ENCODE data around the gene TGFBR2.
"Not testable (repeated sequence)": the region's sequence is repeated elsewhere in the genome, so short reads cannot be mapped to it uniquely, and the experiment has no call there.

The TGFBR2 gene

DNA sequence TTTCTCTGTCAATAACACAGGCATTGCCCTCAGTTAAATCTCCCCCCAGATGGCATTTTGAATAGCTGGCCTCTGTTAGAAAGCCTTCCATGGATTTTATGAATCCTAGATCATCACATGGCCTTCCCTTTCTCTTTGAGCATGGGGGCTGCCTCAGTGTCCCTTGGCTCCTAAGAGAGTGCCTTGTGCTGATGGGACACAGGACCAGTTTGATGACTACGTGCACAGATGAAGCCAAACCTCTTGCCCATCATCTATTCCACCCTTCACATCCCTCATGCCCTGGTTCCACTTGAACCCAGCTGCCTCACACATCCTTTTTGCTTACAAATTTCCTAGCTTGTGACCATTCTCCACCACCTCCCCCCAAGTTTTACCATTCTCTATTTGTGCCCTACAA, 12.9 kb downstream of the TGFBR2 start:
- DNase-seq, result no peak

DNA sequence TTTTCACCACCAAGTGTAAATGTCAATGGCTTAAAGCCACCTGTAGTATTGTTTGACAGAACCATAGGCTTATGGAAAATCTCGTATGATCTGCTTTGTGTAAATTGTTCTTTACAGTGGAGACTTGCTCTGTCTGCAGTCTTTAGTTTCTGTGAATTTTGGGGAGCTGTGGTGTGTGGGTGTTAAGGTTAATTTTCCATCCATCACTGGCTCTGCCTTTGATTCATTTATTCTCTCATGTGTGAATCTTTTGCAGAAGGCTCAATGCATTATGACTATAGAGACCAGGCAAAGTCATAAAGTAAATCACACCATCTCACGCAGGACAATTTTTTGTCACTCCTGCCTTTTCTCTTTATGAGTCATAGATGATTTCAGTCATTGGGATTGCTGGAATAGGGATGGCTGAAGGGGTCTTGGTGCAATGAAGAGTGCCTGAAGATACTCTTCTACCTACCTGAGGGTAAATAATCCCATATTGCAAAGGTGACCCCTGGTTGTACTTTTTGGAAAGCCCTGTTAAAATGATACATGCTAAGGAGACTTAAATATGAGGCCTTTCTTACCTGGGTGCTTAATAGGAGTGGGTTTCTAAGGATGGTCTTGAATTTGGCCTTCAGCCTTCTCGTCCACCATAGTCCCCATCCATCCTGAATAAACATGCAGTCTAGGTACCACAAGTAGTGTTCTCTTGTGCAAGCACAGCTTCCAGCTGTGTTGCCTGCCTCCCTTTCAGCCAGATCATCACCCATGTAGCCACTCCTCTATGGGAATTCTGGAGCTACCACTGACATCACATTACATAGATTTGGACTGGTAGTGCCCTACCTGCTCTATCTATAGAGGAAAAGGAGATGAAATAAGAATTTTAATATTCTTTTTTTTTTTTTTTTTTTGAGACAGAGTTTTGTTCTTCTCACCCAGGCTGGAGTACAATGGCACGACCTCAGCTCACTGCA, 14.3 kb downstream of the TGFBR2 start:
- no peak for DNase-seq

DNA sequence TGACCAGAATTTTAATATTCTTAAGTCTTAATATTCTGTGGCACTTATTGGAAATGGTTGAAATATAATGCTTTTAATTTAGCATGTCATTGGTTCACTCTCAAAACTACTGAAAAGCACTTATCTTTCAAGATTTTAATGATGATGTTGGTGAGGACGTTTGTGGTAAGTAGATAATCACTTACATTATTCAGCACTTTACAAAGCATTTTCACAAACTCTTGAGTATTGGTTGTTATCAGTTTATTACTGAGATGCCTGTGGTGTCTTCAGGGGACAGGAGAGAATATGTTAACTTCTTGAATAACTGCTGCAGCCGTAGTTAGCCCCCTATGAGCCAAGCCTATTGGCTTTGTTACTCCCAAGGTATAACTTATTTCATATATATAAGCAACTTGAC, 15.2 kb downstream of the TGFBR2 start:
- DNase-seq, result no peak

- no peak for DNase-seq
Measured at GRCh38 chr3:30622047-30622545, 15.7 kb downstream of the TGFBR2 start.

DNA sequence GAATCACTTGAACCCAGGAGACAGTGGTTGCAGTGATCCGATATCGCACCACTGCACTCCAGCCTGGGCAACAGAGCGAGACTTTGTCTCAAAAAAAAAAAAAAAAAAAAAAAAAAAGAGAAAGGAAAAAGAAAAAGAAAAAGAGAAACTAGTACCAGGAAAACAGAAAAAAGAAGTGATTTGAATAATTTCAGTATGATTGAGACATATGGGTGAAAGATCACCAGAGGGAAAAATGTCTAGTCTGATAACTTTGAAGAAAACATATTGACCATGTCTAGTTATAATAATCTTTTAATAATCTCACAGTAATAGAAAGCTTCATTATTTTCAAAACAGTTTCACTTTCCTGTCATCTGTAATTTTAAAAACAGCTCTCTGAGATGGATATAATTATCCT, 16.4 kb downstream of the TGFBR2 start:
- DNase-seq, result no peak

- DNase-seq, result no peak
Measured at GRCh38 chr3:30623351-30623750, 16.9 kb downstream of the TGFBR2 start.

- DNase-seq, result not testable (repeated sequence)
Measured at GRCh38 chr3:30624480-30624879, 18.1 kb downstream of the TGFBR2 start.

DNA sequence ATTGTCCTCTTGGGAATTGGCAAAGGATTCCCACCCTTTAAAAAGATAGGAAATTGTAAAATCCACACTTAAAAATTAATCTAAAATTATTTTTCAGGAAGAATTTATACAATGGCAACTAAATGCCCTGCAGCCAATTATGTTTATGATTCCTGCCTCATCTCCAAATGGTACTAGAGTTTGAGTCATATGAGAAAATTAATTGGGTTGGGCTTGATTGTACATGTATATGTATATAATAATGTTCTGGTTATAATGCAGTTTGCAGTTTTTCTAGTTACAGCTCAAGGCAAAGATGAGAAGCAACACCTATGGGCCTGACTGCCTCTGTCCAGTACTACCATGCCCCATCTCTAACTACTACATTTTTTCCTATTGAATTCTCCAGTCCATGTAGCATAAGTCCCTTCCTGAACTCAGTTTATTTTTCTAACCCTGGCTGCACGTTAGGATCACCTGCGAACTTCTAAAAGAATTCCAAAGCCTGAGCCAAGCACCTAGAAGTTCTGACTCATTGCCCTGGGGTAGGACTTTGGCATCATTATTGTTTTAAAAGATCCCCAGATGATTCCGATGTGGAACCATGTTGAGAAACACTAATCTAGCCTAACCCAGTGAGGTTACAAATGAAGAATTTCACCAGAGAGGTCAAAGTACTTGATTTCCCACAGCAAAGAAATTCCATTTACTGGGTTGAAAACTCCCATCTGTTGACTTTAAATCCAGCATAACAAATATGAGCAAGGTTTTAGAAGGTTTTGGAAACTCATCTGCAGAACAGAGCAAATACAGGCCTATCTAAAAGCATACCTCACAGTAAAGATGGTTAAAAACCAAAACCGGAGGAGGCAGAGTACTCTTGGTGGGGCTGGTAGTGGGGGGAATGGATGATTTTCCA, 19.4 kb downstream of the TGFBR2 start:
- no peak for DNase-seq

GRCh38 chr3:30626443-30627180, 20.2 kb downstream of the TGFBR2 start:
- no peak for DNase-seq

DNA sequence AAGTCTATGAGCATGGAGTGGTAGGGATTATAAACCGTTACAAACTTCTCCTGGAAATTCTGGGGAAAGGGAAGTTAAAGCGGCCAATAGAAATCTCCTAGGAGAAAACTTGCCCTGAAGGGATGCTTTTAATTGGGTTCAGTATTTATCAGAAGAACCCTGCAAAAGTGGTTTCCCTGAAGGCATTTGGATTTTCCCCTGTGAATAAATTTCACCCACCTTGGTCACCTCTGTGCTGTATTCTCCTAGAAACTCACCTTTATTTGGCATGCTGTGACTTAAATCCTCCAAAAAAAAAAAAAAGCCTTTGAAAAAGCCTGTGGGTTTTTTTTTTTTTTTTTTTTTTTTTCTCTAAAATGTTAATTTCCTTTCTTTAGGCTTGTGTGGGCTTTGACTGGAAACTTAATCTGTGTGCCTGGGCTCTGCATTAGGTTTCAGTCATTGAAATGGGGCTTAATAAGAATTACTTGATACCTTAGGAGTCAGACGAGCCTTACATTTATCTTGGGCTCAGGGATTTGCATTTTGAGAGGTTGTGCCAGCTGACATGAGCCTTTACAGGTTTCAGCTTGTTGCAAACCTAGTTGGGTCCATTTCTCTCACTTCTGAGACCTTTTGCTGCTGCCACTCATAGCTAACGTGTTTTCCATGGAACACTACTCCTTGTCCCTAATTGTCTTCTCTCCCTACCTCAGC, 22.0 kb downstream of the TGFBR2 start:
- DNase-seq, result no peak

DNA sequence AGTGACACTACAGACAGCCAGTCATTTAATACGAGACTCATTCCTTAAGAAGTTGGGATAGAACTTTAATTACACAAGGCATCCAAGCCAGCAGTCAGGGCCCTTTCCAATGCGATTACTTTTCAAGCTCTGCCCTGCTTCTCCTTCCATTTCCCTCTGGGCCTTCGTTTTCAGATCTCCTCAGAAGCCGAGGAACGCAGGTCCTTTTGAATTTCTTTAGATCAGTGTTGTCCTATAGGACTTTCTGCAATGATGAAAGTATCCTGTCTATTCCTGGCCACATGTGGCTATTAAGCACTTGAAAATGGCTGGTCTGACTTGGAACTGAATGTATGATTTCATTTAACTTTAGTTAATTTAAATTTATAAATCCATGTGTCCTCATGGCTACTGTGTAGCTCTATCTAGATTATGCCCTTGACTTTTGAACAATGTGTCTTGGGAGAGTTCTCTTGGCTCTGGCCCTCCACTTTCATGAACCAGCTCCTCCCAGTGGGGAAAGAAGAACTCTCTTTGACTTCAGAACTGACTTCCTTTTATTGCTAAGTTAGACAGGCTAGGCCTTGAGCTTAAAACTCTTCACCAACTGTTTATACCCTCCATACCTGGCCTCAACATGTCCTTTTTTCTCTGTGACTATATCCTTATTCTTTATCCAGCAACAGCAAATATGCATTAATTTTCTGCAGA, 22.6 kb downstream of the TGFBR2 start:
- DNase-seq, result peak in 1 of 58 donors; percentile 28

DNA sequence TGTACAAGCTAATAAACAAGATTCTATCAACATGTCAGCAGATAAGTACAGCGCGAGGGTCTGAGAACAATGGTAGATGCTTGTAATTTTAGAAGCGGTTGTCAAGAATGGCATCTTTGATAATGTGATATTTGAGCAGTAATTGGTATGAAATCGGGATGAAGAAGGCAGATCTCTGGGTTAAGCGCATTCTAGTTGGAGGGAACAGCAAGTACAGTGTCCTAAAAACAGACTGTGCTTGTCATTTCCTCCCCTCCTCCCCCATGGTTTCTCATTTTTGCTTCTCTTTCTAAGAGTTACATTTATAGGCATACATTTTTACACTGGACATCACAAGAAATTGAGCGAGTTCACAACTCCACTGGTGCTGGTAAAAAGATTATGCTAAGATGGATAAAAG, 23.3 kb downstream of the TGFBR2 start:
- DNase-seq, result no peak

DNA sequence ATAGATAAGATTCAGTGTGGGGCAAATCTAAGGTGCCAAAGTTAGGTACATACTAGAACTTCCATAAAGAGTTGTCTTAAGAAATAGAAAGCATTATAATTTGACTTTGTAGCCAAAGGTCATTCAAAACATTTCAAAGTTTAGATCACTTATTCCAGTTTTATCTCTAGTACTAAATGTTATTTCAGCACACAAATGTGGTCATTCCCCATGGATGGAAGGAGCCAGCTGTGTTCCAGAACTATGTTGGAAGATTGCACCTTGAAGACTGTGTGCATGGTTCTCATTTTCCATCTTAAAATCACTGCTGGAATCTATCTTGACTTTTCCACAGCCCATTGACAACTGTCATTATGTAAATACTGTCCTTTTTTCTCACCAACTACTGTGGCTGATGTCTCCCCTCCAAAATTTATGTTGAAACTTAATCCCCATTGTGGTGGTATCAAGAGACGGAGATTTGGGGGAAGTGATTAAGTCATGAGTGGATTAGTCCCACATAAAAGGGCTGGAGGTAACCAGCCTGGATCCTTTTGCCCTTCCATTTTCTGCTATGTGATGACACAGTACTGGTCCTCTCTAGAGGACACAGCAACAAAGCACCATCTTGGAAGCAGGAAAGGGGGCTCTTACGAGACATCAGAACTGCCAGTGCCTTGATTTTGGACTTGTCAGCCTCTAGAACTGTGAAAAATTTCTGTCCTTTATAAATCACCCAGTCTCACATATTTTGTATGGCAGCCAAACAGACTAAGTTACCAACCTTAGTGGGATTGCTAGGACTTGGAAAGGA, 24.0 kb downstream of the TGFBR2 start:
- no peak for DNase-seq

DNA sequence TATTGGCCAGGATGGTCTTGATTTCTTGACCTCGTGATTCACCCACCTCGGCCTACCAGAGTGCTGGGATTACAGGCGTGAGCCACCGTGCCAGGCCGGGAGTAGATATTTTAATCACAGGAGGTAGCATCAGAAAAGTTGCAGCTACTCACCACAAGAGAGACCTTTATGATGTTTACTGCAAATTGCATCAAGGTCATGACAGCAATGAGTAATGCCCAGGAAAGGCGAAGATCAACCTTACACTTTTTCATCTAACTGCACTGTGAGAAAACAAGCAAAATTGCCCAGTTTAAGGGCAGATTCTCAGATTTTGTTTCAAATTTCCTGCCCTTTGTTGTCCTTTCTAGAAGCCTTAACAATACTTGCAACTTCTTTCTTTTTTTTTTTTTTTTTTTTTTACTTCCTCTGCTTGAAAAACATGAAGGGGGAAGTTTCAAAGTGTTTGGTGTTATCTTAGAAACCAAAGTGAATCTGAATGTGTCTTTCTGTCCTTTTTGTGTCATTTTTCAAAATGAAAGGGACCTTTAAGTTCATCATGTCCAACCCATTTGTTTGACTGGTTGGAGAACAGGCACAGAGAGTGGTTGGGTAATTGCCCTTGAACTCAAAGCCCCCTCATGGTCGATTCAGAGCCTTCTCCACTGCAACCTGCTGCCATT, 25.0 kb downstream of the TGFBR2 start:
- no peak for DNase-seq

DNA sequence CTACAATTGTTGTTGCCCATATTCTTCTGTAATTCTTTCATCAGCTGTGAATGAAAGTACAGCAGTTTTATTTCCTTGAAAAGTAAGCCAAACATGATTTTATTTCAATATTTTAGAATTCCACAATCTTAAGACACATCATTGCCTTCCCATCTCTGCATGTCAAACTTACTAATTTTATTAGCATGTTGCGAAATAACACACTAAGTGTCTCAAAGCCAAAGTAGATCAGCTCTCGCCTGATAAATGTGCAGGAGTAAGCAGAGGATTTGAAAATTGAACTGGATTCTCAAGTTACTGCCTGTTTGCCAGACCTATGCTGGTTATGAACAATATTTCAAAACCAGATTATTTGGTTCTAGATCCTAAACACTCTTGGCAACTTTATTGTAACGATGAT, 25.7 kb downstream of the TGFBR2 start:
- no peak for DNase-seq

GRCh38 chr3:30632521-30632920, 26.1 kb downstream of the TGFBR2 start:
- DNase-seq, result no peak

DNA sequence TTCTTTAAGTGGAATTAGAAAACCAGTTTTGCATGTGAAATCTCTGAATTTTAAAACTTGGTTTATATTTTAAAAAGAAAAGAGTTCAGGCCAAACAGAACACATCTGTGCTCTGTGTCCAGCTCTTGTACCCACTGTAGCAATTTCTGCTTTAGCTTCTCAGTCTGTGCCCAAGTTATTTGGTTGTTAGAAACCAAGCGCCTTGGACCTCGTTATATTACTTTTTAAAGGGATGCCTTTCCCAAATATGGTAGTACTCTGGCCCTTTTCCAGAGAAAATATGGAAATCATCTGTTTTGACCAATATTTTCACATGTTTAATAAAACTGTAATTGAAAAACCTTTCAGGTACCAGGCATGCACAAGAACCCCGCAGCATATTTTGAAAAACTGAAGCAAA, 27.3 kb downstream of the TGFBR2 start:
- no peak for DNase-seq
